Dedifferentiated amniotic fluid mesenchymal stem cell (primary cell): ENCODE measurements around the gene ANKRD23.
"Not testable (repeated sequence)": the region's sequence is repeated elsewhere in the genome, so short reads cannot be mapped to it uniquely, and the experiment has no call there.

Experiments
- DNase-seq: peaks from one replicate; pipeline ENCODE4 v3.0.0-alpha.2; 2016; ENCODE audit errors: extremely low spot score

ANKRD23 gene

DNA sequence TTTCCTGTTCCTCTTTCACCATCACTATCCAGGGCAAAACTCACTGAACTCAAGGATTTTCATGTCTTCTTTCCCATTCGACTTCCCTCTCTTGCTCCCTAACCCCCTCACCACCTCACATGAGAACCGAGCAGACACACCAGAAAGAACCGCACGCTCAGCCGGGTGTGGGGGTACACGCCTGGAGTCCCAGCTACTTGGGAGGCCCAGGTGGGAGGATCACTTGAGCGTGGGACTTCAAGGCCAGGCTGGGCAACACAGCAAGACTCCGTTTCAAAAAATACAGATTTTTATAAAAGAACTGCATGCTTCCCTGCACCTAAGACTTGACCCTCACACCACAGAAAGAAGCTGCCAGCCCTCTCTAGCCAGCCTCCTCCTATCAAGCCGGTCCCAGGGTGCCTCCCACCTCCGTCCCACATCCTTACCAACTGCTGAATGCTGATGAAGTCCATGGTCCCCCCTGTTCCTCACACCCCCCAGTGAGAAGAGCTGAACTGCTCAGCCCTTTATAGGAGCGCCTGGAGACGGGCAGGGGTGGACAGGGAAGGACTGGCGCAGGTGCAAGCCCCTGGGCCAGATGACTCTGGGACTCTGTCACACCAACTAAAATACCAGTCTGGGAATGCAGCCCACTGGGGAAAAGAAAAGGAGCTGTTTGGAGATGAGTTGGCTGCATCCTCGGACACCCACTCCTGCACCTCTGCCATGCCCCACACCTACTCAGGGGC lies at the start of gene ANKRD23:
ANKRD23 (minus strand) TSS at position 484 of the 731 bp plus-strand sequence; CDS start at position 455, 29 bp downstream.
- no peak for DNase-seq

GRCh38 chr2:96891591-96892333 lies 47.9 kb upstream of the ANKRD23 start:
- no peak for DNase-seq

GRCh38 chr2:96890726-96891385 lies 47.0 kb upstream of the ANKRD23 start:
- no peak for DNase-seq

- DNase-seq = no peak
Measured at GRCh38 chr2:96890252-96890651, 46.4 kb upstream of the ANKRD23 start.

- not testable (repeated sequence) for DNase-seq
Measured at GRCh38 chr2:96889502-96889901, 45.7 kb upstream of the ANKRD23 start.

DNA sequence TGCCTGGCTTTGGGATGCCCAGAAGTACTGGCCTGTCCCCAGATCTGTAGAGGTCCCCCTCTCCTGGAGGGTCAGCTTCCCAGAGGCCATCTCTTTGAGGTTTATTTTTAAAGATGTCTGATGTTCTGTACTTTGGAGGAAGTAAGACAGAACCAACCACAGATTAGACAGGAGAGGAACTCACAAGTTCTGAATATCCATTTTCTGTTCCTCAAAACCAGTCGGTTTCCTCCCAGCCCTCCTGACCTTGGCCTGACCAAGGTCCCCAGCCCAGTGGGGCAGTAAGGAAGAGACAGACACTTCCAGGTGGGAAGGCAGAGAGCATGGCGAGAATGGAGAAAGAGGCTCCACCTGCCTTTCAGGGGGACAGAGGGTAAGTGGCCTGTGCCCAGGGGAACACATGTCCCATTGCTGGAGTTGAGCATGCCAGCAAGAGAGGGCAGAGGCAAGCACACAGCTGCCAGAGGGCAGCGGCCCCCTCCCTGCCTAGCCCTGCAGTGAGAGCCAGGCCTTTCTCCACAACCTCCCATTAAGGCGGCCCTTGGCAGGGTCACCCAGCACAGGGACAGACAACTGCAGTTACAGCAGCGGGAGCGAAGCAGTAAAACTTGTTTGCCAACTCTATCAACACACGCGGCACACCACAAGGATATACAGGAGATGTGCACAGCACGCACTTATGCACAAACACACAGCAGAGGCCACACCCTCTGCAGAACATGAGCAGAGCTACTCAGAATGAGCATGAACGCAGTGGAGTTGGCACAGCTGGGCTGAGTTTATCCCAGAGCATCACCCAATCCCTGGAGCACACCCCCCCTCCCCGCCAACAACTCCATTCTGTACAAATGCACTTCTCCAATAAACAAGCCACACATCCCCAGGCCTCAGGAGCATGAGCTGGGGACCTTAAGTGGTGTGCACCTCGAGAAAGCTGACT lies 44.5 kb upstream of the ANKRD23 start:
- DNase-seq = no peak

DNA sequence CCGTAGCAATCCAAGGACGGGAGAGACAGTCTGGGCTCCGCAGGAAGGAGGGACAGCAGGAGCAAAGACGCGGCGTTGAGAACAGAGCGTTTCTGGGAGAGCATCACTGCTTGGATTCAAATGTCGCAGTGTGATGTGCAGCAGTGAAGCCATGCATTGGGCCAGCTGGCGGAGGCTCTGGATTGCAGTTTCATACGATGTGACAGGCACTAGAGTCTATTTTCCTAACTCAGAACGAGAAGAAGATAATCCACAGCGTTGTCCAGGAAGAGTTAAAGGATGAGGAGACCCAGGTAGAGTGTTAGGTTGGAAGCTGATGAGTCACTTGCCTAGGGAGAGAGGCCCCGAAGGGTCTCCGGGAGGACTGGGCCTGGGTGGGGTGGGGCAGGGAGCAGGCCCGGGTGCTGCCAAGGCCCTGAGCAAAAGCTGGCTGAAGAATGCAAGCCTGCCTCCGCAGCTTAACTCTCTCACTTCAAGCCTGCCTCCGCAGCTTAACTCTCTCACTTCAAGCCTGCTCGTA lies 43.7 kb upstream of the ANKRD23 start:
- DNase-seq = no peak

- DNase-seq = no peak
Measured at GRCh38 chr2:96885432-96886347, 41.9 kb upstream of the ANKRD23 start.

DNA sequence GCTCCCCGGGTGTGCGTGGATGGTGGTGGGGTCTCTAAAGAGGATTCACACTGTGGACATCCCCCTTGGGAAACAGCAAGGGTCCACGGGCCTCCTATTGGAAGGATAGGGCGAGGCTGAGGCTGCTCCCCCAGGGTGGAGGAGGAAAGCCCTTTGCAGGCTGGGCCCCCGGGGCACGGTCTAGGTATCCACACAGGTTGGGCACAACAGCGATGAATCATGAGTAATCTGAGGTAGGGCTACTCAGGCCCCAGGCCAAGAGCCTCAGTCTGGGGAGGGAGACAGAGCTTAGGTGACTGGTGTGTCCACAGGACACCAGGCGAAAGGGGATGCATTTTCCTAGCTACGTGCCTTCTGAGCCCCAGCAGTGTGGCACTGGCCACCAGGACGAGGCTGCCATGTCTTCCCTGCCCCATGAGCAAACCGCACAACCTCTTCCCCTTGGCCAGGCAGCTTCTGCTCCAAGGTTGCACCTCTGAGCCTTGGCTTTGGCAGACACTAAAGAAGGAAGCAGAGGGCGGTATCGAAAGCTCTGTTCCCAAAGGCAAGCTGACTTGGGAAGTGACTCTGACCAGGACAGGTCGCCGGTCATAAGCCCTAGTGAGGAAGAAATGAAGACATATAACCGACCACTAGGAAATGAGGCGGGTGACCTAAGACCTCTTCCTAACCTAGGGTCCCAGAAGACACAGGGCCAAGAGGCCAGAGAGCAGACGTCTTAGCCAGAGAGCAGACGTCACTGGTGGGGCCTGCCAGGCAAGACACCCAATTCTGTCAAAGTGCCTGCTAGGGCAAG lies 40.7 kb upstream of the ANKRD23 start:
- DNase-seq = no peak

DNA sequence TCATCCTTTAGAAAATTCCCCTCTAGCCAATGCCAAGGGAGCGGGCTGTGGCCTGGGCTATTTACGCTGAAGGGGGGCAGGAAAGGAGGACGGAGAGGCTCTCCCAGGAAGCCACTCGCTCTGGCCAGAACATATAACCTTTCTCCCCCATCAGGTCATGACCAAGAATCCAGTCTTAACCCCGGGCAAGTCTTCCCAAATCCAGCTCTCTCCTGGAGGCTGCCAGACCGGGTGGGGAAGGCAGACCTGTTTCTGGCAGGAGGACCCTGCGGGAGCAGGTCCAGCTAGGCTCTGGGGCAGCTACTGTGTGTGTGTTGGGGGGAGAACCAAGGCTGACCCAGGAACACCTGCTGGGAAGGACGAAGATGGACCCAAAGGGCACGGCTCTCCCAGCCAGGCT lies 39.5 kb upstream of the ANKRD23 start:
- DNase-seq = no peak

- no peak for DNase-seq
Measured at GRCh38 chr2:96882906-96883305, 39.1 kb upstream of the ANKRD23 start.

DNA sequence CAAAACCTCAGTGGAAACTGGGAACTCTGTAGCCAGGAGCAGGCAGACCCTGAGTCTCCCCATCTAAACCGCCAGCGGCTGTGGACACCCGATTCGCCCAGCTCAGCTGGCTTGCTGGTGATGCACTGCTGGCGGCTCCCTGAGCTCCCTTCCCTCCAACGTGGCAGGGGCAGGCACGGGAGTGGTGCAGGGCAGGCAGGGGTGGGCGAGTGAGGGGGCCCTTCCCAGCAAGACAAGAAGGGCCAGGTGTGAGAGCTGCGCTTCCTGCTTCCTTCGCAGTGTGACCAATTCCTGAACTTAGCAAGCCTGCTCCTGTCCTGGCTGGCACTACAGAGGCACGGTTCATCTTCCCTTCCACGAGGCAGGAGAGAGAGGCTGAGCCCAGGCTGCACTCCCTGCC lies 38.4 kb upstream of the ANKRD23 start:
- DNase-seq = no peak

GRCh38 chr2:96881349-96882195 lies 37.8 kb upstream of the ANKRD23 start:
- DNase-seq = no peak

- no peak for DNase-seq
Measured at GRCh38 chr2:96880891-96881273, 37.1 kb upstream of the ANKRD23 start.

GRCh38 chr2:96879545-96880040 lies 35.8 kb upstream of the ANKRD23 start:
- no peak for DNase-seq

DNA sequence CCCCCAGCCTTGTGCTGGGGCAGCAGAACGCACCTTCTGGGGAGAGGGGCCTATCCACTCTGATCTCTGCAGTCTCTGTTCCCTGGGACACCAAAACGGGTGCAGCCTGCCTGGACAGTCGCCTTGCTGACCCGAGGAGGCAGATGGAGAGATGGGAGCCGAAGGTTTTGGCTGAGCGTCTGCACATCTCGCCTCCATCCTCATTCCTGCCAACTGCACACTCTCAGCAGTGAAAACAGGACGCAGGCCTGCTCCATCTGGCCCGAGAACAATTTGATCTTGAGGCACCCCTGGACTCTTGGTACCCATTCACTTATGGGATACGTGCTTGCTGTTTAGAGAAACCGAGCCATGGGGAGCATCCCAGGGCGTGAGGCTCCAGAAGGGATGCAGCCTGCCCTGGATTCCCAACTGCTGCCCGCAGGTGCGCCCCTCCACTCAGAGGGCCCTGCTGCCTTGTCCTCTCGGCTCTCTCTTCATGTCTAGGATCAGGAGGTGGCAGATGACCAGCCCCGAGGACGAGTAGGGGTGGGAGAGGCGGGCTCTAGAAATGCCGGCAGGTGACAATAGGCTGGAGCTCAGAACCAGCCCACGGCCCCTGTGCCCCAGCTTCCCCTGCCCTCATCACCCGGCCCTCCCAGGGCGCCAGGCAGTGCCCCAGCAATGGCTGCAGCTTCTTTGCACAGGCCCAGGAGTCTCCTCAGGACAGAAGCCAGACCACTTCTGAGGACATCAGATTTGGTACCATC lies 35.1 kb upstream of the ANKRD23 start:
- DNase-seq = no peak

DNA sequence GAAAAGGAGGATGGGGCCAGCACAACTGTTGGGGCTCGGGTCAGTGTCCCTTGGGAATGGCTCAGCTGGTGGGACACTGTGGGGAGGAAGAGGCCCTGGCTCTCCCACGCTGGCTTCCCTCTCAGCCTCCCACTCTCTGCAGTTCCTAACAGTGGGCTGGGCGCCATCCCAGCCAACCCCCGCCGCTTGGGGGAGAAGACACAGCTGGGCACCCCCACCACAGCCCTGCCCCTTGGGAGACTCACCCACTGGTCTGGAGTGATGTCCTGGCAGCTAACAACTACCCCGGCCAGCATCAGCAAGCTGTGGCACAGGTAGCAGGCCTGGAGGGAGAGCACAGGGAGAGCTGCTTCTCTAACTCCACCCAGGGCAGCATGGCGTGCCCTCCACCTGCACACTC lies 34.4 kb upstream of the ANKRD23 start:
- no peak for DNase-seq

DNA sequence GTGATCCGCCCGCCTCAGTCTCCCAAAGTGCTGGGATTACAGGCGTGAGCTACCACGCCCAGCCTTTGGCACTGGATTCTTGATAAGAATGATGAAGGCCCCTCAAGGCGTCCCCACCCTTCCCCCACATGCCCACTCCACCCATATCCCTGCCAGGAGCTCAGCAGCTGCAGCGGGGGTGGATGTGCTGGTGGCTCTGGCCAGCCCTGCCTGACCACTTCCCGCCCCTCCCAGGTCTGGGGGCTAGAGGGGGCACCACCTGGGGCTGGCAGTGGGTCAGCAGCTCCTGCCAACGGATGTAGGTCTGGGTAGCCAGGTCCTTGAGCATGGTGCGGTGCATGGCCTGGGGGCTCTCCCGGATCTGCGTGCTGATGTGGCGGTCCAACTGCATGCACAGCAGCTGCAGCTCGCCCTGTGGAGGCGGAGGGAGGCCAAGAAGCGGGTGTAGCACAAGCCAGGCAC lies 33.8 kb upstream of the ANKRD23 start:
- DNase-seq = no peak
